NCI-H146 (cell line): Measurements from ENCODE around the gene ENAH.
"Not testable (repeated sequence)": the region's sequence is repeated elsewhere in the genome, so short reads cannot be mapped to it uniquely, and the experiment has no call there.

Source experiments
- DNase-seq: peaks from one replicate; lab custom pipeline; 2025; lab: John Stamatoyannopoulos, UW

ENAH gene

DNA sequence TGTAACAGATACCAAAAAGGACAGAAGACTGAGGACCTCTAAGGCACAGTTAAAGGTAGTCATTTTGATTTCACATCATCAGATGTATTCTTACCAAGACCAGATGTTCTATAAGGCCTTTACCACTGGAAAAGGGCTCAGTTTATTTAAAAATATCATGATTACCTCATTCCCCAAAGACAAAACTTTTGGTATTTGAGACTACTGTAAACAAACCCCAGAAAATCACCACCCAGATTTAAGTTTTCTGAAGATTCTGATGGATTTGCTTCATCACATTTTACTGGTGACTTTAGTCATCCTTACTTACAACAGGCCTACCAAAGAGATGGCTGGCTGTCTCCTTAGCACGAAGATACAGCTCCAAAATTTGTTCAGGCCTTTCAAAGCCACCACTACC lies 8.3 kb downstream of the ENAH start:
- DNase-seq: no peak

DNA sequence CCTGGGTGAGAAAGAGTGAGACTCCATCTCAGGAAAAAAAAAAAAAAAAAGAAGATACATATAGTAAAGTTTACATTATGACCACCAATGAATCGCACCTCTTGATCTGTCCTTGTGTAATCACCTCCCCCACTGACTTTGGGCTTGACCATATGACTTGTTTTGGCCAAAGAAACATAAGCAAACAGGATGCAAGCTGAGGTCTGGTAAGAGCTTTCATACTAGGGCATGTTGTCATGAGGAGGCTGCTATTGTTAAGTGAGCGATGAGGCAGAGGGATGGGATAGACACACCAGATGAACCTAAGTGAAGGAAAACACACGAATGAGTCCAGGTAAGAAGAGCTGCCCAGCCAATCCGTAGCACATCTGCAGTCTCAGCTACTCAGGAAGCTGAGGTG lies 10.7 kb downstream of the ENAH start:
- DNase-seq: no peak

DNA sequence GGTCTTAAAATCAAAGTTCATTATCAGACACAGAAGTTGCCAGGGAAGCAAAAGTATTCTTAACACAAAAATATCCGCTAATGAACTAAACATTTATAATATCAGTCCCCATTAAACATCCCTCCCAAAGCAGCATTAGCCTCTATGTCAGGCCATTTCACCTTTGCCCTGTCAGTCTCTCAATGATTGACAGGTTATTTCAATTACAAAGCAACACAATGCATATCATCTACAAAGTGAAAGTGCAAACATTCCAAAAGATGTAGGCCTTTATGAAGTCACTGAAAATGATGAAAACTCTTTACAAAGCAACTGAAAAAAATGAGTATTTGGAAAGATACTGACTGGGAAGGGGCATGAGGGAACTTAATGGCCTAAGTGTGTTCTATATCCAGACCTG lies 14.1 kb downstream of the ENAH start:
- no peak for DNase-seq

DNA sequence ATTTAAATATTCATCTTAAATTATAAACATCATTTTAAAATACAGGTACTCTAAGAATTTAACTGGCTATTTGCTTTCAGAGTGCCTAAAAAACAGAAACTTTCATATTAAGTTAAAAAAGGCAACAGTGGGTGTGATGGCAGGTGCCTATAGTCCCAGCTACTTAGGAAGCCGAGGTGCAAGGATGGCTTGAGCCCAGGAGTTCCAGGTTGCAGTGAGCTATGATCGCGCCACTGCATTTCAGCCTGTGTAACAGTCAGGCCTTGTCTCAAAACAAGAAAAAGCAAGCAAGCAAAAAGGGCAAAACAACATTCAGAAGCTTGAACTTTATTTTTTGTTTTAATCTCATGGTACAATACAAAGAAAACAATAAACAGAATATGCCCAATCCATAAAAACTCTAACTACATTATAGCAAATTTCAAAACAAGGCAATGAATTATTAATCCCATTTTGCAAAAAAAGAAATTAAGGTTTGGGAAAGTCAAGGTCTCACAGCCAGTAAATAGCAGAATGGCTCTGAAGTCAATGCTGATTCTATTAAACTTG lies 15.2 kb downstream of the ENAH start:
- DNase-seq: no peak

DNA sequence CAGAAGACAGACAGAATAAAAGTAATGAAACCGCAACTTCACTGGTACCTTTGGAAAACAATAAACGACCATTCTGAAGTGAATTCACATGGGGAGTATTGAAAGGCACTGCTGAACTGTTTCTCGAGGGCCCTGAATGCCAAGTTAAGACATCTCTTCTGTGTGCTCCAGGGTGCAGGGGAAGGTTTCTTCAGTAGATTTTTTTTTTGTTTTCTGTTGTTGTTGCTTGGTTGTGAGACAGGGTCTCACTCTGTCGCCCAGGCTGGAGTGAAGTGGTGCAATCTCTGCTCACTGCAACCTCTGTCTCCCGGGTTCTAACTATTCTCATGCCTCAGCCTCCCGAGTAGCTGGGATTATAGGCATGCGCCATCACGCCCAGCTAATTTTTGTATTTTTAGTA lies 15.9 kb downstream of the ENAH start:
- DNase-seq: not testable (repeated sequence)

DNA sequence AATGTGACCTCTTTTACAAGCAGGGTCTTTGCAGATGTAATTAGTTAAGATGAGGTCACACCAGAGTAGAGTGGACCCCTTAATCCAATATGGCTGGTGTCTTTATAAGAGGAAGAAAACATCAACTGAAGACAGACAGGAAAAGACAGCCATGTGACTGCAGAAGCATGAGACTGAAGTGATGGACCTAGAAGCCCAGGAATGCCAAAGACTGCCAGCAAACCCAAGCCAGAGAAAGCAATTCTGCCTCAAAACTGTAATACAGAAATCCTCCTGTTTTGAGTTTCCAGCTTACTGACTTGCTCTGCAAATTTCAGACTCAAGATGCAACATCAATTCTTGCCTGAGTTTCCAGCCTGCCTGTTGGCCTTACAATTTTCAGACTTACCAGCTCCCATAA lies 17.3 kb downstream of the ENAH start:
- DNase-seq: no peak

DNA sequence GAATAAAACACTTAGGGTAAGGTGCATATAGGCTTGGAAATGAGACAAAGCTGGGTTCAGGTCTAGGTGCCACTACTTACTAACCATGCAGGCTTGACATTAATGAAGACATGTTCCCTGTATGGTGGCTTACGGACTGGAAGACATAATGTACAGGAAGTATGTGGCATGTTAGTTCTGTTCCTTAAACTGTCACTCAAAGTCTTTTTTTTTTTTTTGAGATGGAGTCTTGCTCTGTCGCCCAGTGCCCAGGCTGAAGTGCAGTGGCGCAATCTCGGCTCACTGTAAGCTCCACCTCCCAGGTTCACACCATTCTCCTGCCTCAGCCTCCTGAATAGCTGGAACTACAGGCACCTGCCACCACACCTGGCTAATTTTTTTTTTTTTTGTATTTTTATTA lies 20.1 kb downstream of the ENAH start:
- DNase-seq: not testable (repeated sequence)

DNA sequence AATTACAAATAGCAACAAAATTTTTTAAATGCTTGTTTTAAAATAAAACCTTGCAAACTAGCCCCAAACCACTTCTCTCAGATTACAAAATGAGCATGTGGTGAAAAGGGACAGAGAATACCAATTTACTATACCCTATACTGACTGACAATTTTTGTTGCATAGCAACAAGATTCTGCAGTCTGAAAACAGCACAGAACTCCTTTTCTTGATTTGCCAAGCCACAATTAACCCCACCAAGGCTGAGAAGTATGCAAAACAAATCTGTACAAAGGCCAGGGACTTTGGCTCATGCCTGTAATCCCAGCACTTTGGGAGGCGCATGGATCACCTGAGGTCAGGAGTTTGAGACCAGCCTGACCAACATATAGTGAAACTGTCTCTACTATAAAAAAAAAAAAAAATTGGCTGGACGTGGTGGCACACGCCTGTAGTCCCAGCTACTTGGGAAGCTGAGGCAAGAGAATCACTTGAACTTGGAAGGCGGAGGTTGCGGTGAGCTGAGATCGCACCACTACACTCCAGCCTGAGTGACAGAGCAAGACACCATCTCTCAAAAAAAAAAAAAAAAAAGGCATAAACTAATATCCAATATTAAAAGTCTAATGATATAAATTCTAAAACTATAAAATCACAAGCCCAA lies 21.8 kb downstream of the ENAH start:
- no peak for DNase-seq

DNA sequence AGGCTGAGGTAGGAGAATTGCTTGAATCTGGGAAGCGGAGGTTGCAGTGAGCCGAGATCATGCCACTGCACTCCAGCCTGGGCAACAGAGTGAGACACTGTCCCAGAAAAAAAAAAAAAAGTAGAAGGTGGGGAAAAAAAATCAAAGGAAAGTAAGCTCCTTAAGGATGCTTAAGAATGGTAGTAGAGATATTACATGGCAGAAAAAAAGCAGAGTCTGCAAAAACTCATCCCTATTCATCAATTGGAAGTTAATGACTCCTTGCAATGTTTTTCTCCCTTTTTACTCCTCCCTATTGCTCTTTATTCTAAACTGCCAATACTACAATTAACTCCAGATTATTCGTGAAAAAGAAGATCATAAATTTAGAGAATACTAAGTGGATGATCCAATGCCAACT lies 23.4 kb downstream of the ENAH start:
- no peak for DNase-seq

DNA sequence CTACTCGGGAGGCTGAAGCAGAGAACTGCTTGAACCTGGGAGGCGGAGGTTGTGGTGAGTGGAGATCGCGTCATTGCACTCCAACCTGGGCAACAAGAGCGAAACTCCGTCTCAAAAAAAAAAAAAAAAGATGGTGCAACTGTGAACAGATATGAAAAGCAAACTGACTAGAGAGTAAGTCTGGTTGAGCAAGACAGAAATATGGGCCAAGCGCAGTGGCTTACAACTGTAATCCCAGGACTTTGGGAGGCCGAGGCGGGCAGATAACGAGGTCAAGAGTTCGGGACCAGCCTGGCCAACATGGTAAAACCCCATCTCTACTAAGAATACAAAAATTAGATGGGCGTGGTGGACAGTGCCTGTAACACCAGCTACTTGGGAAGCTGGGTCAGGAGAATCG lies 24.1 kb downstream of the ENAH start:
- not testable (repeated sequence) for DNase-seq

DNA sequence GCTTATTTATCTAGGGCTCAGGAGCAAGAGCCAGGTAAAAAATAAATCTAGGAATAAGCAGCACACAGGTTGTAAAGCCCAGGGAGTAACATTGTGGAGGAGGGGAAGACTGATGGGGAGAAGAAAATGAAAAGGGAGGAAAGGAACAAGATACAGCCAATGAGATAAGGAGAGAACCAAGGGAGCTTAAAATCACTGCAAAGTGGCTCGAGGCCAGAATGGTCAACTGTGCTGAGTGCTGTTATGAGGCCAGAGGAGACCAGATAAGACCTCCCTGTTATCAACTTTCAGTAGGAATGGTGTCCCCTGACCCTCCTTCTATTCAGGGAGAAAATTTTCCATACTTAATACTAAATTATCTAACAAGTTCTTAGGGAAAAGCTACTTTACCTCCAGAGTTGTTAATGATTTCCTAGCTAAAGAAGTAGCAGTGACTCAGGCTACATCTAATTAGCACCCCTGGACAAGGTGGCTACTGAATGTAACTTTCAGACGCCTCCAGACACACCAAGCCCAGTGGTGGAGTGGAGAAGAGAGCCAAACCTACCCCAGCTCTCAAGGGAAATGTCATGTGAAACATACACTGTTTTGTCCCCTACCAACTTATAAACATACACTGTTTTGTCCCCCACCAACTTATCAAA lies 25.5 kb downstream of the ENAH start:
- no peak for DNase-seq

DNA sequence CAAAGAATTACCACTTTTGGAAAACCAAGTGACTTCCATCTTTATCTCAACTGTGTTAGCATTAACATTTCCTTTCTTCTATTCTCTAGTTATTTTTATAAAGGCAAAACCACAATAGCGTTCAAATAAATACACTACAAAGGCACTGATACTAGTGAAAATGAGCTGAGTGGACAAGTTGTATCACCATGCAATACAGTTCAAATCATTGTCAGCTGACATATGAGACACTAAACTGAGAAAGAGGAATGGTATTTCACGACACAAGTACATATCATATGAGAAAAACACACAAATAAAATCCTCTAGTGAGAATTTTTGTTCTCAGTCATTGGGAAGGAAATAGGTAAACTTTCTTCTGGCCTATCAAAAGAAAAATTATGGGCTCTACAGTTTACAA lies 26.2 kb downstream of the ENAH start:
- no peak for DNase-seq

DNA sequence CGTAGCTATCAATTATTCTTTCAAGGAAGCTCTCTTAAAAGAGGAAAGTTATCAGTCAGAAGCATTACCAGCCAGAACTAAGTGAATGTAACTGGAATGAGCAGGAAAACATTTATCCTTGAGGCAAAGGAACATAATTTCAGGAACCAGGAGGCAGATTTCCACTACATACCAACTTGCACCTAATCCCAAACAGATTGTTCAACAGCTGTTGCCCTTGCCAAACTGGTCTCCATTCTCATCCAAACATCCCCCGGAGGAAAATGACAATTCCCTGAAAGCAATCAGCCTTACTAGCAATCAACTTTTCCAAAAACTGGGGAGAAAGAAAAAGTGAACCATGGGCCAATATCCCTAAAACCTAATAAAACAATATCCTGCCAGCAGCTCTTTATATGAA lies 35.0 kb downstream of the ENAH start:
- DNase-seq: no peak

DNA sequence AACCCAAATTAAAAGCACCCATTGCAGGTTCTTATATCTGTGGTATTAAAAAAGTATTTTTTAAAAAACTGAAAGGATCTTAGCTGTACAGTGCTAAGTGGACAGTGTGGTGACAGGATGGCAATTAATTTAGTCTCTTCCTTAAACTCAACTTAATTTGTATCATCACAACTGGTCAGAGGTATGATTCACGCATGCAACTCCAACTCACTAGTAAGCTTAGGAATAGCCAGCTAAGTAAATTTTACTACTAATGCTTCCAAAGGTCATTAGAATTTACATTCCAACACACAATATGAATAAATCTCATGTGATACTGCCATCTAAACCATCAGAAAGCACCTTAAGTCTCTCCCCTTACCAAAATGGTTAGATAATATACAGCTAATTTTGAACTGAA lies 35.4 kb downstream of the ENAH start:
- no peak for DNase-seq

DNA sequence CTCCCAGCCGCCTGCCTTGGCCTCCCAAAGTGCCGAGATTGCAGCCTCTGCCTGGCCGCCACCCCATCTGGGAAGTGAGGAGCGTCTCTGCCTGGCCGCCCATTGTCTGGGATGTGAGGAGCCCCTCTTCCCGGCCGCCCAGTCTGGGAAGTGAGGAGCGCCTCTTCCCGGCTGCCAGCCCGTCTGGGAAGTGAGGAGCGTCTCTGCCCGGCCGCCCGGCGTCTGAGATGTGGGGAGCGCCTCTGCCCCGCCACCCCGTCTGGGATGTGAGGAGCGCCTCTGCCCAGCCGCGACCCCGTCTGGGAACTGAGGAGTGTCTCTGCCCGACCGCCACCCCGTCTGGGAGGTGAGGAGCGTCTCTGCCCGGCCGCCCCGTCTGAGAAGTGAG lies 37.5 kb downstream of the ENAH start:
- DNase-seq: not testable (repeated sequence)

DNA sequence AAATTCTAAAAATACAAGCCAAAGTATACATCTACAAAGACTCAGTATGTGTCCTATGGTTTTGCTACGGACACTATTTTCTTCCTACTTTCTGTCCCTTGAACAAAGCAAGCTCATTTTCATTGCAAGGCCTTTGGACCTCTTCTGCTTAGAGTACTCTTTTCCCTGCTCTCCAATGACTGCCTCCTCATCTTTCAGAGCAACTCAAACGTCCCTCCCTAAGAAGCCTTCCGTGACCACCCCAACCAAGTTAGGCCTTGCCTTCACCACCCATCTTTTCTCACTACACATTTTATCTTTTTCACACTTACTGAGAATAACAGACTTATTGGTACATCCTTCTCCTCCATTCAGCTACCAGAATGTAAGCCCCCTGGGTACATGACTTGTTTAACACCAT lies 39.9 kb downstream of the ENAH start:
- no peak for DNase-seq

DNA sequence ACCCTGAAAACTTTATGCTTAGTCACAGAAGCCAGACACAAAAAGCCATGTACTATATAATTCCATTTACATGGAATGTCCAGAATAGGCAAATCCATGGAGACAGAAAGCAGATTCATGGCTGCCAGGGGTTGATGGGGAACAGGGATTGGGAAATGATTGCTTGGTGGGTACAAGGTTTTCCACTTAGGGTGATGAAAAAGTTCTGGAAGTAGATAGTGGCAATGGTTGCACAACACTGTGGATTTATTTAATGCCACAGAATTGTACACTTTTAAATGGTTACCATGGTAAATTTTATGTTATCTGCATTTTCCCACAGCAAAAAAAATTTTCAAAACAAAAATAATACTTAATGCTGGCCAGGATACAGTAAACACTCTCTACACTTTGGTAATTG lies 40.6 kb downstream of the ENAH start:
- no peak for DNase-seq

DNA sequence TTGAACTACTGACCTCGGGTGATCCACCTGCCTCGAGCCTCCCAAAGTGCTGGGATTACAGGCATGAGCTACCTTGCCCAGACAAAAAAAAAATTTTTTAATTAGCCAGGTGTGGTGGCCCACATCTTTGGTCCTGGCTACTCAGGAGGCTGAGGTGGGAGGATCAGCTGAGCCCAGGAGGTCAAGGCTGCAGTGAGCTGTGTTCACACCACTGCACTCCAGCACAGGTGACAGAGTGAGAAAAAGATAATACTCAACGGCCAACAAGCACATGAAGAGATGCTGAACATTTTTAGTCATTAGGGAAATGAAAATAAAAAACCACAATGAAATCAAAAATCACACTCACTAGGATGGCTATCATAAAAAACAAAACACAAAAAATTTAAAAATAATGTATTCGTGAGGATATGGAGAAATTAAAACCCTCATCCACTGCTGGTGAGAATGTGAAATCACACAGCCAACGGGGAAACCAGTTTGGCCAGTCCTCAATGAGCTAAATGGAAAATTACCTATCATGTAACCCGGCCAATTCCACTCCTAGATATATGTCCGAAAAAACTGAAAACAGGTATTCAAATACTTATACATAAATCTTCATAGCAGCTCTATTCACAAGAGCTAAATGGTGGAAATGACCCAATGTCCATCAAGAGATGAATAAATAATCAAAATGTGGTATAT lies 41.2 kb downstream of the ENAH start:
- DNase-seq: no peak

DNA sequence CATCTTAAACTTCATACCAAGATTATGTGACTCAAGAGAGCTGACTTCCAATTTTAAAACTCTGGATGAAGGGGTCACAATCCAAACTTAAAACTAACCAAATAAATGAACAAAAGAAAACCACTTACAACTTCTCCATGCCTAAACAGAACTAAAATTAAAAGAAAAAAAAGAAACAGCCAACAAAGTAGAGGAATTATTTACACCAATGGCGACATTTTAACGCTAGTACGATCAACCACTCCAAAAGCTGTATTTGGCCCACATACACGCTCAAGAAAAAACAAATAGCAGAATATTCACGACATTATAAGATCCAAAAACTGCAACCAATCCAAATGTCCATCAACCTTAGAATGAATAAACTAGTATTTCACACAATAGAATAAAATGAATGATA lies 42.4 kb downstream of the ENAH start:
- no peak for DNase-seq

DNA sequence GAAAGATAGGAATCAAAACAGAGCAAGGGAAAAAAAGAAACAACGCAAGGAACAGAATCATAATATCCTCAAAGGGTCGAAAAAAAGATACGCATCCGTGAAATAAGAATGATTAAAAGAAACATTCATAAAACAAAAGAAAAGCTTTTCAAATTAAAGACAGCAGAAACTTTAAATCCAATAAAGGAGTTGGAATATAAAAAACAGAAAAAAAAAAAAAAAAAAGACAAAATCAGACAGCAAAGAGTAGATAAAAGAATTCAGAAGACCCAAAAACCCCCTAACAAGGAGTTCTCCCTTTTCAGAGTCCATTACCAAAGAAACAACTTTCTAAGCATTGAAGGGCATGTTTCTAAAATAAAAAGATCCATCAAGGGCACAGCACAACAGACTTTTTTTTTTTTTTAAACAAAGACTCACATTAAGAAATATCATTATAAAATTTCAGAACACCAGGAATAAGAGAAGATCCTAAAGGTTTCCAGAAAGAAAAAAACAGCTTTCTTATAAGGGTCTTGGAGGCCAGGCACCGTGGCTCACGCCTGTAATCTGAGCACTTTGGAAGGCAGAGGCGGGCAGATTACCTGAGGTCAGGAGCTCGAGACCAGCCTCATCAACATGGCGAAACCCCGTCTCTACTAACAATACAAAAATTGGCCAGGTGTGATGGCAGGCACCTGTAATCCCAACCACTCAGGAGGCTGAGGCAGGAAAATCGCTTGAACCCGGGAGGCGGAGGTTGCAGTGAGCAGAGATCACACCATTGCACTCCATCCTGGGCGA lies 44.7 kb downstream of the ENAH start:
- no peak for DNase-seq

DNA sequence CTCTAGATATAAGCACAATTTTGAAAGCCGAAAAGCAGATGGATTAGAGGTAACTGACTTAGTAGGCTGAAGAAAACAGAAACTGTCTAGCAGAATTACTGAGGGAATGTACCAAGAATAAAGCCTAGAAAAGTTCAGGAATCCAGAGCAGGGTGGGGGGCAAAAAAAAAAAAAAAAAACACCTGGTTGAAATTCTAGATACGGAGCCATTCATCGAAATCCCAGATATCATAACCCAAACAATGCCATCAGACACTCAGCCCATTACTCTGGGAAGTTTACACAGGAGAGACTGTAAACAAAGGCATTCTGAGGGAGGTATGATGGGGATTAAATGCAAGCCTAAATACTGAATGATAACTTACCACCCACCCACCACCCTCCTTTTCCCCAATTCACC lies 45.6 kb downstream of the ENAH start:
- peak; percentile 68 for DNase-seq

DNA sequence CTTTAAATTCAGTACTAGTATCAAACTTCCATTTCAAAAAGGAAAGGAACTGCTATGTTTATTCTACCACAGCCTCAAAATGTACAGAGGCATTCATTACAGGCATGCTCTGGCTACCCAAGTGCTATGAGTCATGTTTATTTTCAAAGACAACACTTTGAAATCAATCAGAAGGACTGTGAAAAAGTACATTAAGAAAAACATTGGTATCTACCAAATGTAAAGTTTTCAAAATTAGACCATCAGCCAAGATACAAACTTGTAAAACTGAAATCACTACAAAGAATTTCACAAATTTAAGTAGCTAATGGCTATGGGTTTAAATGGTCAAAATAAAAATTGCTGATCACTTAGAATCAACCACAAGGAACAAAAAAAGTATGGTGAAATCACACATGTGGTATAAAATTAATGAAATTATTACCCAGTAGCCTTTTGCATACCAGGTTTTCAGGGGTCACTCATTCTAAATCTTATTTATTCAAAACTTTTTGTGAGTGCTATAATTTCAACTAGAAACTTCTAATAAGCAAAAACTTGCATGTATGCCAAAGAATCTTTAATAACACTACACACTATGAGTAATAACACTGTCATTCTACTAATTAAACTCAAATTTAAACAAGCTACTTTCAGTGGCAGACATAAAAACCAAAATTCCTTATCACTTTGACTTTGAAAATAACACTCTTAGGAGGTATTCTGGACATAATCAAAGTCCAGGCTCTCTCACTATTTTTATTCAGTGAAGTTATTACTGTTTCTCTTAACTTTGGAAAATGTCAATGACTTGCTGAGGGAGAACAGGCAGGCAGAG lies 49.2 kb downstream of the ENAH start:
- DNase-seq: no peak
